Gastroesophageal sphincter (tissue), 4 donors: Measurements from ENCODE around the gene S100A9. TPM values are rescaled to one million over a fixed set of nuclear protein-coding genes. Genes with fewer than 3 reads are reported as not detected.
"Not testable (repeated sequence)": the region's sequence is repeated elsewhere in the genome, so short reads cannot be mapped to it uniquely, and the experiment has no call there.

Experiments used
- ATAC-seq: fragments of 150-250 bp; one replicate; pipeline ENCODE4 v1.9.1; 2016; ENCODE audit warnings: mild to moderate bottlenecking, moderate library complexity
- H3K27ac ChIP-seq, 4 donors: fragments of 200-600 bp; sonication (generic) in 3 of 4; 1 replicate in 3 of 4; 2 replicates in 1 of 4; pipeline ENCODE4 v1.5.1; 2016 to 2019
- H3K27me3 ChIP-seq: fragments of 200-600 bp; sonication (generic); one replicate; pipeline ENCODE4 v1.5.1; 2019
- H3K36me3 ChIP-seq, 2 donors: fragments of 200-600 bp; sonication (generic); one replicate each; pipeline ENCODE4 v1.5.1; 2019; ENCODE audit warnings: control low read depth in 1 of 2
- H3K4me1 ChIP-seq, 3 donors: fragments of 200-600 bp; sonication (generic); 1 replicate in 2 of 3; 2 replicates in 1 of 3; pipeline ENCODE4 v1.5.1; 2016 to 2019; ENCODE audit warnings: control low read depth in 2 of 3
- H3K4me3 ChIP-seq, 2 donors: fragments of 200-600 bp; sonication (generic); one replicate each; pipeline ENCODE4 v1.5.1; 2019; ENCODE audit warnings: mild to moderate bottlenecking in 1 of 2, moderate library complexity in 1 of 2
- H3K9me3 ChIP-seq, 3 donors: fragments of 200-600 bp; sonication (generic); one replicate each; pipeline ENCODE4 v1.5.1; 2017 to 2019; ENCODE audit warnings: control low read depth in 2 of 3
- EP300 ChIP-seq: sonication (generic); formaldehyde crosslinking; IDR thresholded peaks from one replicate; pipeline ENCODE4 v1.6.1; 2017; ENCODE audit warnings: antibody characterized with exemption, mild to moderate bottlenecking
- POLR2A ChIP-seq, 2 donors: fragments of 450-650 bp; IDR thresholded peaks; one replicate each; pipeline ENCODE4 v1.6.1; 2017; ENCODE audit warnings: antibody characterized with exemption in 2 of 2, mild to moderate bottlenecking in 2 of 2, moderate library complexity in 1 of 2
- POLR2AphosphoS5 ChIP-seq: sonication (generic); formaldehyde crosslinking; IDR thresholded peaks from one replicate; pipeline ENCODE4 v1.6.1; 2017; ENCODE audit warnings: antibody characterized with exemption
- WGBS, 2 donors: methylation state at CpG; one replicate each; pipeline ENCODE4 v1.1.5; 2018; ENCODE audit warnings: low coverage in 1 of 2; 5-methylcytosine and 5-hydroxymethylcytosine counted together
- small RNA-seq, 4 donors: library from RNA; depleted of rRNA; stranded (forward); fragments of <200 nt; gene quantifications; one replicate each; pipeline ENCODE3, GENCODE V24; 2016
- total RNA-seq, 4 donors: library from RNA; depleted of rRNA; stranded (reverse); fragments of >200 nt; gene quantifications; one replicate each; pipeline ENCODE4 v1.1.0, GENCODE V29; 2016
- TF ChIP-seq, protein P1 (sequence below), 4 experiments: fragments of 200-600 bp in 2 of 4; fragments of 450-650 bp in 2 of 4; sonication (generic) in 1 of 4; IDR thresholded peaks; one replicate each; pipeline ENCODE4 v1.5.1; 2017 to 2019; ENCODE audit warnings: antibody characterized with exemption in 4 of 4, mild to moderate bottlenecking in 2 of 4, moderate library complexity in 2 of 4

The S100A9 gene
- total RNA-seq, 4 donors from 2014 or later, result 65.3 to 2,906 (median 485) TPM

DNA sequence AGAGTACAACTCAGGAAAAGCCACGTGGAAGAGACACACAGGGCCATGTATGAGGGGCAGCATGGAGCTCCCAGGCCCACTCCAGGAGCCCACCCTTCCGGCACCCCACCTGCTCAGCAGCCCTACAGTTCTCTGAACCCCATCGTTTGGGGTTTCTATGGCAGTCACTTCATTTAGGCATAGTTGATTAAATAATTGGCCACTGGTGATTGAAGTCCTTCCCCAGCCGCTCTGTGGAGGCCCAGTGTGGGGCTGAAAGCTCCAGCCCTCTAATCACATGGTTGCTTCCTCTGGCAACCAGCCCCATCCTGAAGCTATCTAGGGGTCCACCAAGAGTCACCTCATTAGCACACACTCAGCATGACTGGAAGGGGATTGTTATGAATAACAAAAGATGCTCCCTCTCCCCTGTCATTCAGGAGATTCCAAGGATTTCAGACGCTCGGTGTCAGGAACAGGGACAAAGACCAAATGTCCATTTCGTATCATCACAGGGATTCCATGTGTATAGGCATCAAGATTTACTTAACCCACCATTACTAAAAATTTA, 46.5 kb downstream of the S100A9 start:
- Histone ChIP-seq H3K27me3 (peaks cover 50% of the 10 kb centered on the region), H3K36me3 (no peaks in the 10 kb centered on the region), H3K4me3 (no peak overlapping the region), H3K27ac (no peak overlapping the region), H3K4me1 (no peaks in the 10 kb centered on the region), H3K9me3 (no peaks in the 10 kb centered on the region)
- no peak for TF ChIP-seq POLR2A (IDR thresholded peaks at IDR 0.05)
- TF ChIP-seq EP300, result no peak
- TF ChIP-seq POLR2AphosphoS5, result no peak
- TF ChIP-seq, protein P1, sequence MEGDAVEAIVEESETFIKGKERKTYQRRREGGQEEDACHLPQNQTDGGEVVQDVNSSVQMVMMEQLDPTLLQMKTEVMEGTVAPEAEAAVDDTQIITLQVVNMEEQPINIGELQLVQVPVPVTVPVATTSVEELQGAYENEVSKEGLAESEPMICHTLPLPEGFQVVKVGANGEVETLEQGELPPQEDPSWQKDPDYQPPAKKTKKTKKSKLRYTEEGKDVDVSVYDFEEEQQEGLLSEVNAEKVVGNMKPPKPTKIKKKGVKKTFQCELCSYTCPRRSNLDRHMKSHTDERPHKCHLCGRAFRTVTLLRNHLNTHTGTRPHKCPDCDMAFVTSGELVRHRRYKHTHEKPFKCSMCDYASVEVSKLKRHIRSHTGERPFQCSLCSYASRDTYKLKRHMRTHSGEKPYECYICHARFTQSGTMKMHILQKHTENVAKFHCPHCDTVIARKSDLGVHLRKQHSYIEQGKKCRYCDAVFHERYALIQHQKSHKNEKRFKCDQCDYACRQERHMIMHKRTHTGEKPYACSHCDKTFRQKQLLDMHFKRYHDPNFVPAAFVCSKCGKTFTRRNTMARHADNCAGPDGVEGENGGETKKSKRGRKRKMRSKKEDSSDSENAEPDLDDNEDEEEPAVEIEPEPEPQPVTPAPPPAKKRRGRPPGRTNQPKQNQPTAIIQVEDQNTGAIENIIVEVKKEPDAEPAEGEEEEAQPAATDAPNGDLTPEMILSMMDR (IDR thresholded peaks at IDR 0.05), result no peak
- WGBS, 2 donors, result 78% methylated on average over 4 to 5 of the region's 7 CpGs
- no peak for ATAC-seq

GRCh38 chr1:153404768-153405167, 47.1 kb downstream of the S100A9 start:
- H3K36me3 ChIP-seq, result no peaks in the 10 kb centered on the region
- 16 to 52% methylated on average over 4 to 5 of the region's 15 CpGs for WGBS, 2 donors
- H3K9me3 ChIP-seq, result no peaks in the 10 kb centered on the region
- no peak for ATAC-seq
- H3K4me3 ChIP-seq, result no peak overlapping the region
- H3K27ac ChIP-seq, result no peak overlapping the region
- H3K4me1 ChIP-seq, result no peaks in the 10 kb centered on the region
- H3K27me3 ChIP-seq, result peaks cover 45% of the 10 kb centered on the region
- TF ChIP-seq, protein P1 (IDR thresholded peaks at IDR 0.05), result peak in 2 of 4 experiments; percentile 22 to 44
- no peak for TF ChIP-seq POLR2AphosphoS5
- TF ChIP-seq POLR2A (IDR thresholded peaks at IDR 0.05), result no peak
- TF ChIP-seq EP300, result no peak

- WGBS, 2 donors, result 50 to 83% methylated on average over 2 of the region's 6 CpGs
- H3K9me3 ChIP-seq, H3K27ac ChIP-seq, H3K4me3 ChIP-seq, H3K4me1 ChIP-seq, H3K36me3 ChIP-seq, ATAC-seq: not testable (repeated sequence)
- peaks cover 38% of the 10 kb centered on the region for H3K27me3 ChIP-seq
These were observed 48.4 kb downstream of the S100A9 start for GRCh38 chr1:153405825-153406599.

GRCh38 chr1:153407274-153407673, 49.6 kb downstream of the S100A9 start:
- H3K27me3 ChIP-seq, result peaks cover 33% of the 10 kb centered on the region
- WGBS, 2 donors, result 100% methylated on average over 1 of the region's 11 CpGs; no CpG with 5 or more reads in 1 of the 2 donors
- not testable (repeated sequence) for H3K27ac ChIP-seq, ATAC-seq, H3K4me3 ChIP-seq, H3K36me3 ChIP-seq, H3K4me1 ChIP-seq, H3K9me3 ChIP-seq

Small RNAs within 50 kb of the gene (small RNA-seq; reads per million reads assigned to genes)
- gene RNU6-160P (0 reads per million in 4 donors), gene S100A15A (0 reads per million in 4 donors)

Other genes with a start within 250 kb of the S100A9 start
- gene SPRR2F, start 244.3 kb upstream of the S100A9 start, total RNA-seq, result 10 to 100 TPM in 1 of 4 donors, 1 to 10 TPM in 1, not detected in 2; 7.7 to 12.0 TPM
- gene SPRR2G, start 207.0 kb upstream of the S100A9 start, total RNA-seq, result not detected
- gene LELP1, start 154.4 kb upstream of the S100A9 start, total RNA-seq, result not detected
- gene PRR9, start 140.3 kb upstream of the S100A9 start, total RNA-seq, result not detected
- not detected for gene LORICRIN, start 98.2 kb upstream of the S100A9 start, total RNA-seq
- gene PGLYRP3, start 44.9 kb upstream of the S100A9 start, total RNA-seq, result under 1 TPM in 1 of 4 donors, not detected in 3; 0.45 TPM
- gene PGLYRP4, start 9.0 kb upstream of the S100A9 start, total RNA-seq, result not detected
- gene S100A12, start 17.8 kb downstream of the S100A9 start, total RNA-seq, result 10 to 100 TPM in 2 of 4 donors, 1 to 10 TPM in 1, not detected in 1; 1.4 to 21.1 (median 12.6) TPM
- 100 to 1,000 TPM in 2 of 4 donors, 10 to 100 TPM in 2; 13.1 to 745 (median 110) TPM for gene S100A8, start 33.2 kb downstream of the S100A9 start, total RNA-seq
- gene S100A7A, start 58.7 kb downstream of the S100A9 start, total RNA-seq, result under 1 TPM in 2 of 4 donors, not detected in 2; 0.16 to 0.79 TPM
- 100 to 1,000 TPM in 1 of 4 donors, 10 to 100 TPM in 1, not detected in 2; 33.0 to 253 TPM for gene S100A7, start 102.8 kb downstream of the S100A9 start, total RNA-seq
- gene S100A6, start 178.1 kb downstream of the S100A9 start, total RNA-seq, result 100 to 1,000 TPM; 595 to 840 (median 634) TPM
- not detected for gene S100A5, start 183.1 kb downstream of the S100A9 start, total RNA-seq
- 100 to 1,000 TPM; 135 to 345 (median 259) TPM for gene S100A4, start 188.0 kb downstream of the S100A9 start, total RNA-seq
- gene S100A3, start 191.4 kb downstream of the S100A9 start, total RNA-seq, result 1 to 10 TPM in 2 of 4 donors, under 1 TPM in 1, not detected in 1; 0.69 to 6.0 (median 1.1) TPM
- 10 to 100 TPM in 2 of 4 donors, 1 to 10 TPM in 2; 2.7 to 73.3 (median 14.2) TPM for gene S100A2, start 208.0 kb downstream of the S100A9 start, total RNA-seq